Transverse colon (tissue), 4 donors: ENCODE measurements around the gene FJX1.

Experiments
- CTCF ChIP-seq, 5 experiments: fragments of 200-600 bp in 3 of 5; fragments of 450-650 bp in 2 of 5; sonication (generic) in 3 of 5; IDR thresholded peaks; 1 replicate in 2 of 5; 2 replicates in 3 of 5; pipeline ENCODE4 v1.5.1; 2016 to 2017; ENCODE audit warnings: antibody characterized with exemption in 5 of 5, inconsistent platforms in 3 of 5, mild to moderate bottlenecking in 2 of 5, moderate library complexity in 1 of 5
- EP300 ChIP-seq: sonication (generic); formaldehyde crosslinking; IDR thresholded peaks from one replicate; pipeline ENCODE4 v1.6.1; 2017; ENCODE audit warnings: antibody characterized with exemption, low read depth
- POLR2A ChIP-seq: fragments of 450-650 bp; IDR thresholded peaks from one replicate; pipeline ENCODE4 v1.6.1; 2016; ENCODE audit warnings: antibody characterized with exemption, mild to moderate bottlenecking, moderate library complexity
- POLR2AphosphoS5 ChIP-seq, 3 donors: sonication (generic); formaldehyde crosslinking; IDR thresholded peaks; one replicate each; pipeline ENCODE4 v1.6.1; 2016; ENCODE audit warnings: antibody characterized with exemption in 3 of 3

GRCh38 chr11:35605706-35606105 lies 12.6 kb upstream of the FJX1 start:
- TF ChIP-seq CTCF (IDR thresholded peaks at IDR 0.05) (no peak), POLR2AphosphoS5 (IDR thresholded peaks at IDR 0.05) (no peak), POLR2A (no peak), EP300 (no peak)
